ENCODE measurements around the gene SLC4A9. TPM values are rescaled to one million over a fixed set of nuclear protein-coding genes. Genes with fewer than 3 reads are reported as not detected.

SLC4A9 gene
- polyA plus RNA-seq, 6 donors from 2014 or later: not detected

GRCh38 chr5:140324617-140325241 lies 35.3 kb upstream of the SLC4A9 start:
- Mint-ChIP-seq H3K4me3 (no peak overlapping the region), H3K4me1 (peaks cover 0 to 3% (median 0%) of the 10 kb centered on the region in 3 donors), H3K27me3 (peaks cover 0 to 4% (median 0%) of the 10 kb centered on the region in 3 donors), H3K36me3 (no peaks in the 10 kb centered on the region), H3K9me3 (peaks cover 0 to 3% (median 0%) of the 10 kb centered on the region in 7 donors), H3K27ac (no peak overlapping the region)
- DNase-seq (no peak), ATAC-seq (ENCODE audit: low read depth in 2 of 2) (no peak)

DNA sequence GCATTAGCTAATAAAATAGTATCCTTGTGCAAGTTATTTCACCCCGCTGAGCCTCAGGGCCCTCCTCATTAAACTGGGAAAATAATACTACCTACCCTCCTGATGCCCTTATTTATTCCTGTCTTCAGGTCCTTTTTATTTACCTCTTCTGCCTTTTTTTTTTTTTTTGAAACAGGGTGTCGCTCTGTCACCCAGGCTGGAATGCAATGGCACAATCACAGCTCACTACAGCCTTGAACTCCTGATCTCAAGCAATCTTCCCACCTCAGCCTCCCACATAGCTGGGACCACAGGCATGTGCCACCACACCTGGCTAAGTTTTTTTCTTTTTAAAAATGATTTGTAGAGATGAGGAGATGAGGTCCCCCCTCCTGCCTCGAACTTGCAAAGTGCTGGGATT lies 34.5 kb upstream of the SLC4A9 start:
- Mint-ChIP-seq H3K36me3 (no peaks in the 10 kb centered on the region), H3K9me3 (peaks cover 0 to 3% (median 0%) of the 10 kb centered on the region in 7 donors), H3K27ac (peak overlapping the region in 1 of 6 donors; percentile 58), H3K27me3 (peaks cover 0 to 4% (median 0%) of the 10 kb centered on the region in 3 donors), H3K4me3 (no peak overlapping the region), H3K4me1 (peaks cover 0 to 3% (median 0%) of the 10 kb centered on the region in 3 donors)
- DNase-seq: no peak
- no peak for ATAC-seq (ENCODE audit: low read depth in 2 of 2)

- Mint-ChIP-seq H3K36me3 (no peaks in the 10 kb centered on the region), H3K27me3 (no peaks in the 10 kb centered on the region), H3K4me3 (no peak overlapping the region), H3K27ac (no peak overlapping the region), H3K9me3 (no peaks in the 10 kb centered on the region), H3K4me1 (no peaks in the 10 kb centered on the region)
- ATAC-seq (ENCODE audit: low read depth in 2 of 2) (no peak), DNase-seq (no peak)
Observed at GRCh38 chr5:140327589-140327988, 32.4 kb upstream of the SLC4A9 start.

DNA sequence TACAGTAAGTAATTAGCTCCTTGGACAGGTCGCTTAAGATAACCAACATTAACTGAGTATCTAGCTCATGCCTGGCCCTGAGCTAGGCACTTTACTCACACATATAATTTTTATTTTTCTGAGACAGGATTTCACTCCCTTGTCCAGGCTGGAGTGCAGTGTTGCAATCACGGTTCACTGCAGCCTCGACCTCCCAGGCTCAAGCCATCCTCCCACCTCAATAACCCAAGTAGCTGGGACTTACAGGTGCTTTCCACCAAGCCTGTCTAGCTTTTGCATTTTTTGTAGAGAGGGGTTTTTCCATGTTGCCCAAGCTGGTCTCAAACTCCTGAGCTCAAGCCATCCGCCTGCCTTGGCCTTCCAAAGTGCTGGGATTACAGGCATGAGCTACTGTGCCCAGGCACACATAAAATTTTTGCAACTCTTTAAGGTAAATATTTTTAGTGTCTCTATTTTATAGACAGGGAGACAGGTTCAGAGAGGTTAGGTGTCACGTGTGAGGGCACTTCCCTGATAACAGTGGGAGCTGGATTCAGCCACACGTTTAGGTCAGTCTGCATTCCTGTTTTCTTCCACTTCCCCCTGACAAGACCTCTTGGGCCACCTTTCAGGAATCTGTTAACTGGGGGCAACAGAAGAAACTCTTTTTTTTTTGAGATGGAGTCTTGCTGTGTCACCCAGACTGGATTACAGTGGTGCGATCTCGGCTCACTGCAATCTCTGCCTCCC lies 31.8 kb upstream of the SLC4A9 start:
- no peaks in the 10 kb centered on the region for H3K36me3 Mint-ChIP-seq
- peak overlapping the region in 1 of 6 donors; percentile 32 for H3K27ac Mint-ChIP-seq
- H3K9me3 Mint-ChIP-seq: no peaks in the 10 kb centered on the region
- DNase-seq: no peak
- ATAC-seq (ENCODE audit: low read depth in 2 of 2): no peak
- no peaks in the 10 kb centered on the region for H3K4me1 Mint-ChIP-seq
- H3K4me3 Mint-ChIP-seq: no peak overlapping the region
- no peaks in the 10 kb centered on the region for H3K27me3 Mint-ChIP-seq

GRCh38 chr5:140329739-140330481 lies 30.1 kb upstream of the SLC4A9 start:
- H3K27me3 Mint-ChIP-seq: no peaks in the 10 kb centered on the region
- no peak for ATAC-seq (ENCODE audit: low read depth in 2 of 2)

DNA sequence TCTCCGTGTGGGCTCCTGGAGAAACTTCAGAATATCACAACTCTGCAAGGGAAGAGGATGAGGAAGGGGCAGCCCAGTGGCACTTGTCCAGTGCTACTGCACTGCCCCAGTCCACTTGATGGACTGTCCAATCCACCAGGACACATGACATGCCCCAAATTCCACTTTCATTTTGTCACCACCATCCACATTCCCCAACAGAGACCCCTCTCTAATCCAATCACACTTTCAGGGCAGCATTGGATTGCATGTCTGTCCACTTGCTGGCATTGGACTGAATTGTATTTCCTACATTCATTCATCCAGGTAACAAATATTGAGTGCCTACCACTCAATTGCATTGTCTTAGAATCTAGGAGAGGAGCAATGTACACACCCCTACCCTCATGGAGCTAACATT lies 28.4 kb upstream of the SLC4A9 start:
- Mint-ChIP-seq H3K4me3 (no peak overlapping the region), H3K36me3 (no peaks in the 10 kb centered on the region), H3K27me3 (no peaks in the 10 kb centered on the region), H3K4me1 (no peaks in the 10 kb centered on the region), H3K27ac (no peak overlapping the region), H3K9me3 (no peaks in the 10 kb centered on the region)
- ATAC-seq (ENCODE audit: low read depth in 2 of 2) (no peak), DNase-seq (no peak)

More at GRCh38 chr5:140329739-140330481, 30.1 kb upstream of the SLC4A9 start:
- Mint-ChIP-seq H3K36me3 (no peaks in the 10 kb centered on the region), H3K4me3 (no peak overlapping the region), H3K27ac (no peak overlapping the region), H3K9me3 (no peaks in the 10 kb centered on the region), H3K4me1 (no peaks in the 10 kb centered on the region)
- no peak for DNase-seq

DNA sequence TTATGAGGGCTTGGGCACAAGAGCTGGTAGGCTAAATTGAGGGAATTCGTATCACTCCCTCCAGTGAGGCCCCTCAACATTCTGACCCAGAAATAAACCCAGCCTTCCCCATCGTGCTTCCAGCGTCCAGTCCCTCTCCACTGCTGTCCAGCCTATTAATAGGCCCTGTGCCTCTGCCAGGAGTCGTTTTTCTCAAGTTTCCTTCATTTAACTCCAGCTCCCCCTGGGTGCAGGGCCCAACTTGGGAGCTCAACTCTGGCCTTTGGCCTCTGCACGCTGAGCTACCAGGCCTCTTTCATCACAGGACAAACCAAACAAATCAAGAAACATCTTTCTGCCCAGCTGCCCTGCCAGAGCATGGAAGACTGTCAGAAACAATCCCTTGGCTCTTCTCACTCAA lies 23.6 kb upstream of the SLC4A9 start:
- Mint-ChIP-seq H3K27ac (peak overlapping the region in 1 of 6 donors; percentile 22), H3K36me3 (no peaks in the 10 kb centered on the region), H3K4me1 (peaks cover 8 to 10% (median 9%) of the 10 kb centered on the region in 3 donors), H3K4me3 (no peak overlapping the region), H3K9me3 (no peaks in the 10 kb centered on the region), H3K27me3 (no peaks in the 10 kb centered on the region)
- ATAC-seq (ENCODE audit: low read depth in 2 of 2) (no peak), DNase-seq (no peak)

GRCh38 chr5:140337880-140338279 lies 22.1 kb upstream of the SLC4A9 start:
- Mint-ChIP-seq H3K4me3 (no peak overlapping the region), H3K27ac (no peak overlapping the region), H3K4me1 (peaks cover 21 to 23% (median 21%) of the 10 kb centered on the region in 3 donors), H3K36me3 (no peaks in the 10 kb centered on the region), H3K9me3 (peaks cover 0 to 2% (median 0%) of the 10 kb centered on the region in 7 donors), H3K27me3 (no peaks in the 10 kb centered on the region)
- DNase-seq (no peak), ATAC-seq (ENCODE audit: low read depth in 2 of 2) (no peak)

DNA sequence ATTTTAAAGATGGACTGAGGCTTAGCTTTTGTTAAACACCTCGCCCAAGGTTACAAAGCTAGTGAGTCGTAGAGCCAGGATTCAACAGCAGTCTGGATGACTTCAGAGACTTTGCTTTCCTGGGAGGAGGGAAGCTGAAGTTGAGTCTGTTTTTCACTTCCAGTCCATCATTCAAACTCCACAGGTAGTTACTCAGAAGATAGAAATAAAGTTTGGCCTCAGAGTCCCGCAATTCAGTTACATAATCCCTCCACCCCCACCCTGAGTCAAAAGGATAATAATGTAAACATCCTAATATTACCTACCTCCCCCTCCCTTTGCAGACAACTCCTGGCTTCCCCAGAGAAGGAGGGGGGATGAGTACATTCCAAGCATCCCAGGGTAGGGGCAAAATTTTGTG lies 21.7 kb upstream of the SLC4A9 start:
- Mint-ChIP-seq H3K27ac (peak overlapping the region in 1 of 6 donors; percentile 21), H3K4me3 (no peak overlapping the region)

DNA sequence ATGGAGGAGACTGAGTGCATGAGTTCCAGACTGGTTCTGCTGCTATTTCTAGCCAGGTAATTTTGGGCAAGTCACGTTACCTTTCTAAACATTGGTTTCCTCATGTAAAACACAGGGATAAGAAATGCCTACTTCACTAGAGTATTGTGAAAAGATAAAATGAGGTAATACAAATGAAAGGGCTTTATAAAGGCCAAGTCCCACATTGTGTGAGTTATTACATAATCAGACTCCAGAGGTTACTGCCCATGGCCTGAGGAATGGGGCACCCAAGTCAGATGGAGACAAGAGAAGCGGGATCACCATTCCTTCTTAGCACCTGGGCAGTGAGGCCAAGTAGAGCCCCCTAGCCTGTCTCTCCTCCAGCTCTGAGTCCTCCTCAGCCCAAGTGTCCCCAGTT lies 21.1 kb upstream of the SLC4A9 start:
- Mint-ChIP-seq H3K4me3 (no peak overlapping the region), H3K4me1 (peaks cover 29 to 33% (median 30%) of the 10 kb centered on the region in 3 donors), H3K36me3 (no peaks in the 10 kb centered on the region), H3K9me3 (peaks cover 0 to 2% (median 0%) of the 10 kb centered on the region in 7 donors), H3K27ac (peak overlapping the region in 1 of 6 donors; percentile 44), H3K27me3 (no peaks in the 10 kb centered on the region)
- DNase-seq: no peak
- ATAC-seq (ENCODE audit: low read depth in 2 of 2): no peak

More for the DNA sequence above, 21.7 kb upstream of the SLC4A9 start:
- peaks cover 25 to 28% (median 26%) of the 10 kb centered on the region in 3 donors for H3K4me1 Mint-ChIP-seq
- no peaks in the 10 kb centered on the region for H3K36me3 Mint-ChIP-seq
- ATAC-seq (ENCODE audit: low read depth in 2 of 2) (no peak), DNase-seq (no peak)
- peaks cover 0 to 2% (median 0%) of the 10 kb centered on the region in 7 donors for H3K9me3 Mint-ChIP-seq
- no peaks in the 10 kb centered on the region for H3K27me3 Mint-ChIP-seq

DNA sequence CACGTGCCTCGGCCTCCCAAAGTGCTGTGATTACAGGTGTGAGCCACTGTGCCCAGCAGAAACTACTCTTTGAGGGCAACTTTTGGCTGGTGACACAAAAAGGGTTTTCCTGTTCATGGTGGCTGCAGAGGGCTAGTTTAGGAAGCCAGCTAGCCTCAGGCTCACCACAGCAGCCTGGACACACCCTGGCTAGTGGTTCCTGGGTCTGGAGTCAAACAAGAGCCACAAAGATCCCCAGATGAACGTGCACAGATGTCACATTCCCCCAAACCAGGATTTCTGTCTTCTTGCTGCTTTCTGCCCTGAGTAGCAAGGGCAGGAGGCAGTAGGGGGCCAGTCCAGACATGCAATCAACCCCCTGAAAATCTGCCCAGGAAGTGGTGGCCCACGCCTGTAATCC lies 20.4 kb upstream of the SLC4A9 start:
- no peaks in the 10 kb centered on the region for H3K27me3 Mint-ChIP-seq
- H3K9me3 Mint-ChIP-seq: peaks cover 0 to 2% (median 0%) of the 10 kb centered on the region in 7 donors
- no peak overlapping the region for H3K4me3 Mint-ChIP-seq
- ATAC-seq (ENCODE audit: low read depth in 2 of 2): no peak
- no peak for DNase-seq
- no peak overlapping the region for H3K27ac Mint-ChIP-seq
- H3K36me3 Mint-ChIP-seq: no peaks in the 10 kb centered on the region
- H3K4me1 Mint-ChIP-seq: peaks cover 35 to 36% (median 36%) of the 10 kb centered on the region in 3 donors

- Mint-ChIP-seq H3K27me3 (no peaks in the 10 kb centered on the region), H3K4me3 (no peak overlapping the region), H3K27ac (peak overlapping the region in 2 of 6 donors; percentile 15 to 62), H3K36me3 (no peaks in the 10 kb centered on the region), H3K4me1 (peaks cover 36 to 42% (median 39%) of the 10 kb centered on the region in 3 donors), H3K9me3 (peaks cover 0 to 2% (median 0%) of the 10 kb centered on the region in 7 donors)
- ATAC-seq (ENCODE audit: low read depth in 2 of 2) (no peak), DNase-seq (no peak)
Observed at GRCh38 chr5:140340605-140341121, 19.3 kb upstream of the SLC4A9 start.

GRCh38 chr5:140341591-140341990 lies 18.4 kb upstream of the SLC4A9 start:
- H3K27me3 Mint-ChIP-seq: no peaks in the 10 kb centered on the region
- no peak for DNase-seq
- peak overlapping the region in 2 of 8 donors; percentile 9 to 68 for H3K4me3 Mint-ChIP-seq
- no peak for ATAC-seq (ENCODE audit: low read depth in 2 of 2)
- H3K4me1 Mint-ChIP-seq: peaks cover 41 to 44% (median 42%) of the 10 kb centered on the region in 3 donors
- H3K36me3 Mint-ChIP-seq: no peaks in the 10 kb centered on the region
- H3K27ac Mint-ChIP-seq: peak overlapping the region in 1 of 6 donors; percentile 43
- H3K9me3 Mint-ChIP-seq: peaks cover 0 to 2% (median 0%) of the 10 kb centered on the region in 7 donors
